NCI-H2081 (cell line): ENCODE measurements around the gene CLHC1.
"Not testable (repeated sequence)": the region's sequence is repeated elsewhere in the genome, so short reads cannot be mapped to it uniquely, and the experiment has no call there.

Experiments used
- DNase-seq, 2 experiments: peaks; one replicate each; lab custom pipeline; 2025; lab: John Stamatoyannopoulos, UW

CLHC1 gene

GRCh38 chr2:55232084-55232862, at the start of gene CLHC1, which contains the start of gene RPS27A:
TSS of gene CLHC1 (minus strand) at chr2:55232293. CDS start at chr2:55222411, 9,882 bp downstream.
TSS of gene RPS27A (plus strand) at chr2:55232688. CDS start at chr2:55232825, 137 bp downstream.
- peak; percentile 95 to 99 for DNase-seq

- DNase-seq: not testable (repeated sequence)
Observed at GRCh38 chr2:55280851-55281546, 48.9 kb upstream of the CLHC1 start.

DNA sequence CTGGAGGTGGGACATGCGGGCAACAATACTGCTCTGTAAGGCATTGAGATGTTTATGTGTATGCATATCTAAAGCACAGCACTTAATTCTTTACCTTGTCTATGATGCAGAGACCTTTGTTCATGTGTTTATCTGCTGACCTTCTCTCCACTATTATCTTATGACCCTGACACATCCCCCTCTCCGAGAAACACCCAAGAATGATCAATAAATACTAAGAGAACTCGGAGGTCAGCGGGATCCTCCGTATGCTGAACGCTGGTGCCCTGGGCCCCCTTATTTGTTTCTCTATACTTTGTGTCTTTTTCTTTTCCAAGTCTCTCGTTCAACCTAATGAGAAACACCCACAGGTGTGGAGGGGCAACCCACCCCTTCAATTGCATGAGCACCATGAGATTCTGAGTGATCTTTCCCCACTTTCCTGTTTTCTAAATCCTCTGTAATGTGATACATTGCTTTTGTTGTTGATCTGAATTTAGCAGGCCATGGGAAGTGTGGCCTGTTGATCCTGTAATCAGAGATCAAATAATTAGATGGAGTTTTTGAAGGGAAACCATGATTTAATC, 47.8 kb upstream of the CLHC1 start:
- DNase-seq: not testable (repeated sequence)

GRCh38 chr2:55279214-55279835, 47.2 kb upstream of the CLHC1 start:
- not testable (repeated sequence) for DNase-seq

GRCh38 chr2:55277310-55277709, 45.2 kb upstream of the CLHC1 start:
- DNase-seq: no peak

- not testable (repeated sequence) for DNase-seq
Observed at GRCh38 chr2:55274346-55274745, 42.3 kb upstream of the CLHC1 start.

- no peak for DNase-seq
Observed at GRCh38 chr2:55269645-55269990, 37.5 kb upstream of the CLHC1 start.

DNA sequence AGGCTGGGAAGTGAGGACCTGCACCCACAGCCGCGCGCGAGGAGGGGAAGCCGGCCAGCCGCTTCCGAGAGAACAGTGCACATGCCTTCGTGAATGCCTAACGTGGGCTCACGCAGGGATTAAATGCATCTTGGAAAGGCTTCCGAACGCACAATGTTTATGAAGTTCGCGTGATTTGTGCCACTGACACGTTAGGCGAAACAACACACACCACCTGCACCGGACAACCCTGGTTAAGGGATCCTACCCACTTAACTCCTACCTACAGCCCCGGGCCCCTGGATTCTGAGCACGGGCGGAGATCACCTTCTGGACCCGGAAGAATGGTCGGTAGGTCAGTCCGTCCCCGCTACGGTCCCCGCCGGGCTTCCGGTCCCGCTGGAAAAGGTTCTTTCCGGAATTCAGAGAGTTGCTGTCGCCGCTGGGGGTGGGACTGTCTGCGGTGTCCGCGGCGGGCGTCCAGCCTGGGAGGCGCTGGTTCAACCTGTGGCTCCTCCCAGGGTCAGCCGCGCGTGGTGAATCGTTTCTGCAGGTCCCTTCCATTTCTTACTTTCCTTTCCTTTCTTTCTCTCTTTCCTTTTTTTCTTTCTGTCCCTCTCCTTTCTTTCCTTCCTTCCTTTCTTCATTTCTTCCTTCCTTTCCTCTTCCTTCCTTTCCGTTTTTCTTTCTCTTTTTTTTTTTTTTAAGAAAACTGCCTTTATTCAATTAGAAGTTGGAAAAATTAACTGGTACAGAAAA, 37.0 kb upstream of the CLHC1 start, which contains the start of gene MTIF2:
Gene MTIF2 (minus strand): TSS at position 325 of the 738 bp plus-strand sequence. CDS start 5,373 bp downstream, outside the sequence.
- DNase-seq: peak; percentile 92 to 98

GRCh38 chr2:55268288-55268906, 36.3 kb upstream of the CLHC1 start:
- no peak for DNase-seq

DNA sequence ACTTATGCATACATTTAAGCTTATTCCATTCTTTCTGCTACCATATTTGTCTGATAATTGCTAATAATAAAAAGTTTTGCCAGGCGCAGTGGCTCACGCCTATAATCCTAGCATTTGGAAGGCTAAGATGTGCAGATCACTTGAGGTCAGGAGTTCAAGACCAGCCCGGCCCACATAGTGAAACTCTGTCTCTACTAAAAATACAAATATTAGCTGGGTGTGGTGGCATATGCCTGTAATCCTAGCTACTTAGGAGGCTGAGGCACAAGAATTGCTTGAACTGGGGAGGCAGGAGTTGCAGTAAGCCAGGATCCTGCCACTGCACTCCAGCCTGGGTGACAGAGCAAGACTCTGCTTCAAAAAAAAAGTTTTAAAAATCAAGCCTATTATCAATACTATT, 27.5 kb upstream of the CLHC1 start:
- DNase-seq: not testable (repeated sequence)

DNA sequence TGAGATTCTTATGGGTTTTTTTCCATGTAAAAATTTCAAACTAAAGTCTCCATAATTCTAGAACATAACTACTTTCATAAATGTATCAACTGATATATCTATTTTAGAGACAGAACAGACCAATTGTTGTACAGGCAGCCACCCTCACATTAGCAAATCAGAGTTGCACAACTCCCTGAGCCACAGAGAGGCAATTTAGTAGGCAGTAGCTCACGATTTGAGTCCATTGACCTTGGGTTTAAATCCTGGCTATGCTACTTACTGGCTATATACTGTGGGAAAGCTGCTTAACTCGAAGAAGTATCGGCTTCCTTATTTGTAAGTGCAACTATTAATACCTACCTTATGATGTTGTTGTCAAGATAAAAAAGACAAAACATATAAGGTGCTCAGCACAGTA, 20.7 kb upstream of the CLHC1 start:
- no peak for DNase-seq

- DNase-seq: no peak
Observed at GRCh38 chr2:55247025-55247424, 14.9 kb upstream of the CLHC1 start.

GRCh38 chr2:55245411-55245810, 13.3 kb upstream of the CLHC1 start:
- DNase-seq: no peak

- no peak for DNase-seq
Observed at GRCh38 chr2:55242617-55243016, 10.5 kb upstream of the CLHC1 start.

DNA sequence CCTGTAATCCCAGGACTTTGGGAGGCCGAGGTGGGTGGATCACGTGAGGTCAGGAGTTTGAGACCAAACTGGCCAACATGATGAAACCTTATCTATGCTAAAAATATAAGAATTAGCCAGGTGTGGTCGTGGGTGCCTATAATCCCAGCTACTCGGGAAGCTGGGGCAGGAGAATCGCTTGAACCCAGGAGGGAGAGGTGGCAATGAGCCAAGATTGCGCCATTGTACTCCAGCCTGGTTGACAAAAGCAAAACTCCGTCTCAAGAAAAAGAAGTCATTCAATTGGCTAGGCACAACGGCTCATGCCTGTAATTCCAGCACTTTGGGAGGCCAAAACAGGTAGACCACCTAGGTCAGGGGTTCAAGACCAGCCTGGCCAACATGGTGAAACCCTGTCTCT, 9.5 kb upstream of the CLHC1 start:
- not testable (repeated sequence) for DNase-seq

DNA sequence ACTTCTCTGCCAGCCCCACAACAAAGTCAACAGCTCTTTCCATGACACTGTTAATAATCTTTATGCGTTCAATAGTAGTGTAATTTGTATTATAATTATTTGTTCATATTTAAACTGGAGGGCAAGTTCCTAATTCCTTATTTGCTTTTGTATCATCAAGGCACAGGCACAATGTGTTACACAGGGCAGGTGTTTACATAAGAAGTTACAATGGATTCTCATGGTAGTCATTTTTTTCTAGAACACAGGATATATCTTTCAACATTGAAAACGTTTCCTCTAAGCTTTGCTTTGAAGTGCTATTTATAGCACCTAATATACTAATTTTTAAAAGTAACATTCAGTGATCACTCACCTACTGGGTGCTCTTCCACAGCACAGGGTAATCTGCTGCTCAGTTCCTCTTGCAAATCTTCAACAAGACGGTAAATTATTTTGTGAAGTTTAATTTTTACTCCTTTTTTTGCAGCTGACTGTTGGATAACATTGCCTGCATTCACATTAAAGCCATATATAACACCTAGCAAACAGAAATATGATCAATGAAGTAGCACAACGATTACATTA, 7.6 kb upstream of the CLHC1 start:
- DNase-seq: peak; percentile 21 to 61

DNA sequence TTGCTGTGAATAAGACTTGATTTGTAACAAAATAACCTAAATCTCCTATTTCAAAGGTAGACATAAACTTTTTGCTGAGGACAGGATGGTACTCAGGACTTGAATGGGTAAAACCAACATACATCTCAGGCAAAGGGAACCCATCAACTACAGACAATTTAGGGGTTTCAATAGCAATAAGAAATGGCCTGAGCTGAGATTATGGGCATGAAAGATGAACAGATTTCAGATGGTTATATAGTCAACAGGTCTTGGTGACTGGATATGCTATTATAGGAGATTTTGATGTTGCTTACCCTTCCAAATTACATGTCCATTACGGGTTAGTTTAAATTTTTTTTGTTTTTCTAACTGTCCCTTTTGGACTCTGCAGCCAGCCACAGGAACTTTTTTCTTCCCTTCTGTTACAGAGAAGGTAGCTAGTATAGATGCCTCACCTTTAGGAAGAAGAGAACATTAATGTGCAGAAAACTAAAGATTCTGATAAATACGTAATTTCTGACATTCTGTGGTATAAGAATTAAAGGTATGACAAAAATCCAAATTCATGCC, 5.0 kb upstream of the CLHC1 start:
- DNase-seq: no peak

- no peak for DNase-seq
Observed at GRCh38 chr2:55235724-55236538, 3.8 kb upstream of the CLHC1 start.

- no peak for DNase-seq
Observed at GRCh38 chr2:55233658-55233940, 1.5 kb upstream of the CLHC1 start.
